Measurements from ENCODE around the gene ALS2CL.
"Not testable (repeated sequence)": the region's sequence is repeated elsewhere in the genome, so short reads cannot be mapped to it uniquely, and the experiment has no call there.

Gene ALS2CL, protein sequence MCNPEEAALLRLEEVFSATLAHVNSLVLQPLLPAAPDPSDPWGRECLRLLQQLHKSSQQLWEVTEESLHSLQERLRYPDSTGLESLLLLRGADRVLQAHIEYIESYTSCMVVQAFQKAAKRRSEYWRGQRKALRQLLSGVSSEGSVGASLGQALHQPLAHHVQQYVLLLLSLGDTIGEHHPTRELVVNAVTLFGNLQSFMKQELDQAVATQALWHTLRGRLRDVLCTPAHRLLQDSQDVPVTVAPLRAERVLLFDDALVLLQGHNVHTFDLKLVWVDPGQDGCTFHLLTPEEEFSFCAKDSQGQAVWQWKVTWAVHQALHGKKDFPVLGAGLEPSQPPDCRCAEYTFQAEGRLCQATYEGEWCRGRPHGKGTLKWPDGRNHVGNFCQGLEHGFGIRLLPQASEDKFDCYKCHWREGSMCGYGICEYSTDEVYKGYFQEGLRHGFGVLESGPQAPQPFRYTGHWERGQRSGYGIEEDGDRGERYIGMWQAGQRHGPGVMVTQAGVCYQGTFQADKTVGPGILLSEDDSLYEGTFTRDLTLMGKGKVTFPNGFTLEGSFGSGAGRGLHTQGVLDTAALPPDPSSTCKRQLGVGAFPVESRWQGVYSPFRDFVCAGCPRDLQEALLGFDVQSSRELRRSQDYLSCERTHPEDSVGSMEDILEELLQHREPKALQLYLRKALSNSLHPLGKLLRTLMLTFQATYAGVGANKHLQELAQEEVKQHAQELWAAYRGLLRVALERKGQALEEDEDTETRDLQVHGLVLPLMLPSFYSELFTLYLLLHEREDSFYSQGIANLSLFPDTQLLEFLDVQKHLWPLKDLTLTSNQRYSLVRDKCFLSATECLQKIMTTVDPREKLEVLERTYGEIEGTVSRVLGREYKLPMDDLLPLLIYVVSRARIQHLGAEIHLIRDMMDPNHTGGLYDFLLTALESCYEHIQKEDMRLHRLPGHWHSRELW

GRCh38 chr3:46693038-46693891, at the start of gene ALS2CL:
ALS2CL (minus strand) TSS chr3:46693679; CDS start chr3:46689440, 4,239 bp downstream.
- FAIRE-seq = no peak

- FAIRE-seq = no peak
Observed at GRCh38 chr3:46742992-46743585, 49.6 kb upstream of the ALS2CL start.

DNA sequence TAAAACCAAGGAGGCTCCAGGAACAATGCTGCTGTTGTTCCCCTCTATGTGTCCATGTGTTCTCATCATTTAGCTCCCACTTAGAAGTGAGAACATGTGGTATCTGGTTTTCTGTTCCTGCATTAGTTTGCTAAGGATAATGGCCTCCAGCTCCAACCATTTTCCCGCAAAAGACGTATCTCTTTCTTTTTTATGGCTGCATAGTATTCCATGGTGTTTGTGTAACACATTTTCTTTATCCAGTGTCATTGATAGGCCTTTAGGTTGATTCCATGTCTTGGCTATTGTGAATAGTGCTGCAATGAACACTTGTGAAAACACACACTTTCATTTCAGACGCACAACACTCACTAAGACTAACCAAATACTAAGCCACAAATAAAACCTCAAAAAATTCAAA, 46.1 kb upstream of the ALS2CL start:
- FAIRE-seq = not testable (repeated sequence)

DNA sequence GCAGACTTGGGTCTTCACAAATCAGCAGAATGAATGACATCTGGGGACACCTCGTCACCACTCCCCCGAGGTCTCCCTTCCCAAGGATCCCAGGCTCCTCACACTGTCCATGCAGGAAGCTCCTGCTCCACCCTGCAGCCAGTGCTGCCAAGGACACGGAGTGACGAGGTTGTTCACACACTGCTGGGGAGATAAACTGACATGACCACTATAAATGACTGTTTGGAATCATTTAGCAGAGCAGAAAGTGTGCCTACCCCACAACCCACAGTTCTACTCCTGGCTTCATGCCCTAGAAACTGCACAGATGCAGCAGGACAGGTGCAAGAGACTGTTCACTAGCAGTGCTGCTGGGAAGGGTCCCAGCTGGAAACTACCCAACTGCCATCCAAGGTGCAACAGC, 43.9 kb upstream of the ALS2CL start:
- FAIRE-seq = no peak

GRCh38 chr3:46736006-46736872, 42.8 kb upstream of the ALS2CL start:
- FAIRE-seq = no peak

GRCh38 chr3:46734773-46735172, 41.3 kb upstream of the ALS2CL start:
- no peak for FAIRE-seq

DNA sequence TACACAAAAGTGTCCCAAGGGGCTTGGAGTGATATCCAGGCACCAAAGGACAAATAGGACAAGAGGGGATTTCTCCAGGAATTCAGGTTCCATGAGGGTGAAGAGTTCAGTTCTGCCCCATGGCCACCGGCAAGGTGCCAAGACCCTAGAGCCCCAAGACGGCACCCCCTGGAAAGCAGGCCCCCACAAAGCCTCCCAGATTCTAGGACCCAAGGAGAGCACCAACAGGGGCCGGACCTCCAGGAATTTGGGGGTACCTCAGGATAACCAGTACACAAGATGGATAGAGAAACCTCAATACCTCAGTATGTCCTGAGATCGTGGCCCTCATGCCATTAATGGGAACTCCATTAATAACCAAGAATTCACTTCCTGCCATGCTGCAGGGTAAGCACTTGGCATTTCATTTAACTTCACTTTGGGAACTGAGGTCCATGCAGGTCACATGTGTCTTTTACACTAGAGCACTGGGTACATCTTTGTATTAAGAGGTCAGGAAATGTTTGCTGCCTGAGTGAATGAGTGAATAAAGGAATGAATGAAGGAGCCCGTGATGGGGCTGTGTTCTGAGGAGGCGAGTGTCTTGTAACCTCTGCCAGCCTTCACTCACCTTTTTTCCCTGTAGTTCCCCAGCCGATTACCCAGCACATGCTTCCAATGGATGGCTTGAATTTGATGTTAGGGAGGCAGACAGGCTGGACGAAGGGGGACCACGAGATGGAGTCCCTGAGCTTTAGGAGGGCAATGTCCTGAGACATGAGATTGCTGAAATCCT, 39.7 kb upstream of the ALS2CL start:
- no peak for FAIRE-seq

- FAIRE-seq = no peak
Observed at GRCh38 chr3:46731795-46732194, 38.3 kb upstream of the ALS2CL start.

GRCh38 chr3:46730819-46731218, 37.3 kb upstream of the ALS2CL start:
- no peak for FAIRE-seq

GRCh38 chr3:46729038-46729437, 35.6 kb upstream of the ALS2CL start:
- FAIRE-seq = no peak

- FAIRE-seq = no peak
Observed at GRCh38 chr3:46725621-46726314, 32.3 kb upstream of the ALS2CL start.

DNA sequence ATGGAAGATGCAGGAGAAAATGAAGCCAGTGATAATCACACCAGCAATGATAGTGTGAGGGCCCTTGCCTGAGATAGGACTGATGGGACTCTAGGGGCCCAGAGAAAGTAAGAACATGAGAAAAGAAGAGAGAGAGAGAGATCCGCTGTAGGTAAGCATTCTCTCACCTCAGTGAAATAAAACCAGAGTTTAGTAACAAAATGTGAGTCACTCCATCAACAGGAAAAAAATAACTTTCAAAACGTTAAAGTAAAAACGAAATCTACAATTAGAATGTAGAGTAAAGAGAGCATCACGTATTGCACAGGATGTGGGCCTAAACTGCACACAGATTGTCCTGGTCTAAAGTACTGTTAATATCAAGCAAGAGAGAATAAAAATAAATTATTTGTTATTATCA, 30.9 kb upstream of the ALS2CL start:
- FAIRE-seq = no peak

DNA sequence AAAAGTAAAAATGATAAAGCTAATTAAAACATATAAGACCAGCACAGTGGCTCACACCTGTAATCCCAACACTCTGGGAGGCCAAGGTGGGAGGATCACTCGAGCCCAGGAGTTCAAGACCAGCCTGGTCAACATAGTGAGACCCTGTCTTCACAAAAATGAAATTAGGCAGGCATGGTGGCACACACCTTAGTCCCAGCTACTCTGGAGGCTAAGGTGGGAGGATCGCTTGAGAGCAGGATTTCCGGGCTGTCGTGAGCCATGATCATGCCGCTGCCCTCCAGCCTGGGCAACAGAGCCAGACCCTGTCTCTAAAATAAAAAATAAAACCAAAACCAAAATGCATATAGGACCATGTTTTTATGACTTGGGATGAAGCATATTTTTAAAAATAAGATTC, 29.0 kb upstream of the ALS2CL start:
- no peak for FAIRE-seq

DNA sequence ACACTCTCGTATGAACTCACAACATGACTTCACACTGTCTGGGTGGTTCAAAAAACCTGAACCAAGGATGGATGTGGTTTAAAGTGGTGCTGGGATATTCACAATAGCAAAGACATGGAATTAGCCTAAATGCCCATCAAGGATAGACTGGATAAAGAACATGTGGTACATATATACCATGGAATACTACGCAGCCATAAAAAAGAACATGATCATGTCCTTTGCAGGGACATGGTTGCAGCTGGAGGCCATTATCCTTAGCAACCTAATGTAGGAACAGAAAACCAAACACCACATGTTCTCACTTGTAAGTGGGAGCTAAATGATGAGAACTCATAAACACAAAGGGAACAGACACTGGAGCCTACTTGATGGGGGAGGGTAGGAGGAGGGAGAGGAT, 27.5 kb upstream of the ALS2CL start:
- no peak for FAIRE-seq

DNA sequence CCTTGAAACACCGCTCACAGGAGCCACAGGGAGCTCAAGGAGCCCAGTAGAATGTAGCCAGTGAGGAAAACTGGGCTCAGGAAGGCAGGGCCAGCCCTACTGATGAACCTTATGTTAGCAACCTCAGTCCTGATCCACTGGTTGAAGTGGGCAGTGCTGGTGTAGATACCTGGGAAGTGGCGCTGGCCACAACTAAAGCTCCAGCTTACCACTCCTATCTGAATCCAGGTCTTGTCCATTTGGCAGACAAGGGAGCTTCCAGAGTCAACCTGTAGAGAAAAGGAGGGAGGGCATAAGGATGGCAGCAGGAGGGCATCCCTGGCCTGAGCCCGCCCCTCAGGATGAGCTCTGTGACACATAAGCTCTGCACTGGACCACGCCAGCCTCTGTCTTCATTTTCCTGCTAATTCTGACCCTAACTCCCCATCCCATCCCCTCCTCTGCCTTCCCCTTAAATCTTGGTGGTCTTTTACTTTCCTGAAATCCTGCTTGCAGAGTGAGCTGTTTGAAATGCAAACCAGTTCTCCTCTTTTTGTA, 26.3 kb upstream of the ALS2CL start:
- FAIRE-seq = no peak

- FAIRE-seq = no peak
Observed at GRCh38 chr3:46719044-46719565, 25.6 kb upstream of the ALS2CL start.

DNA sequence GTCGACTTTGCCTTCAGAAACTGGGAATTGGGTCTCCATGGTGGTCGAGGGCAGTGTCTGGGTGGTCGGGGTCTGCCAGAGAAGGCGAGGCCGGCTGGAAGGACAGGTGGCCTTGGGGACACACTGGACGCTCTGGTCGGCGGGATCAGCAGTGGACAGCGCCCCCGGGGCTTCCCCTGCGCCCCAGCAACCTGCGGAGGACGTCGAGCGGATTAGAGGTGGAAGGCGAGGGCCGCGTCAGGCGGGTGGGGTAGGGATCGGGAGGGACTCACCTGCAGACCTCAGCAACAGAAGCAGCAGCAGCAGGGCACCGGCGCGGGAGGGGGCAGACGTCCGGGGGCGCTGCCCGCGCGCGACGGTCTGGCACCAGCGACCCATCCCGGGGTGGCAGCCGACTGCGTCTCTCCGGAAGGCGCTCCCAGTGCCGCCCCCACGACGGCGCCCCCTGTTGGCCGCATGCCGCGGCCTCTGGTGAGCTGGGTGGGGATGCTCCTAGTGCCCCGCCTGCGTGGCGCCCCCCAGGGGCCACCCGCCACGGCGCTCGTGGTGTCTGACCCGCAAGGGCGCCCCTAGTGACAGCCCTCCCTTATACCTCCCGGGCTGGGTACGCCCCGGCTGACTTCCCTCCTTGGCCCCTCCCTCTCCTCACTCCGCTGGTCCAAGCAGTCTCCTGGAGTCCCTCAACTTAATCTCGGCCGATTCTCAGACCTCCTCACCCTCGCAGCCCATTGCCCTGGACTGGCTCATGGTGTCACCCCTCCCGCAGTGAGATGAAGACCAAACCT, 24.2 kb upstream of the ALS2CL start, which contains the start of gene PRSS50:
Gene PRSS50 (minus strand): TSS at position 423 of the 785 bp plus-strand sequence. CDS start 45 bp downstream, at position 378.
- FAIRE-seq = no peak
